ENCODE results near the gene SNX18. TPM values are rescaled to one million over a fixed set of nuclear protein-coding genes. Genes with fewer than 3 reads are reported as not detected.

SNX18 gene
- 17.9 and 20.0 TPM in 2 replicates for total RNA-seq (ENCODE audit: low replicate concordance)

DNA sequence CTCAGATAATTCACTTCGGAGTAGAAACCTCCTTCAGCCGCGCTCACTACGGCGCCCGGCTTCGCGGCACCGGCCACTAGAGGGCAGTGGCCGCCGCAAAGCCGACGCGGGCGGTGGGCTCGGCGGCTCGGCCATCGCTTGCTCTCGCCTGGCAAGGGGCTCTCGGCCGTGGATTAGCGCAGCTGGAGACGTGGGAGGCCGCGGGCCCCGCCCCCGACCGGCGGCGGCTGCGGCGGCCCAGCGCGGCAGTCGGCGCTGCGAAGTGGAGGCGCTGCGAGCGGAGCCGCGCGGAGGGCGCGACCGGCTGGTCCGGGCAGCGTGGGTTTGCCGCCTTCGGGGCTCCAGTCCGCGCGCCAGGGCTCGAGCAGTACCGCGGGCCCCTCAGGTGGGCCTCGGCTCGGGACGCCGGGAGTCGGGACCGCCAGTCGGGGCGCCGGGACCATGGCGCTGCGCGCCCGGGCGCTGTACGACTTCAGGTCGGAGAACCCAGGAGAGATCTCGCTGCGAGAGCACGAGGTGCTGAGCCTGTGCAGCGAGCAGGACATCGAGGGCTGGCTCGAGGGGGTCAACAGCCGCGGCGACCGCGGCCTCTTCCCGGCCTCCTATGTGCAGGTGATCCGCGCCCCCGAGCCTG, at the start of gene SNX18:
Gene SNX18, plus strand, starts transcription at position 248 of the 634 bp plus-strand sequence. Its CDS starts 194 bp downstream, at position 442.
- H2AFZ ChIP-seq (replicated peaks): peak within 1 kb of the TSS; percentile 98
- peaks cover 11% of the 10 kb centered on the region for H3F3A ChIP-seq (ENCODE audit: low read depth)
- peak within 1 kb of the TSS; percentile 87 for H3K4me3 Mint-ChIP-seq
- peak within 1 kb of the TSS; percentile 65 for H3K27ac Mint-ChIP-seq
- peak; percentile 98 for DNase-seq (ENCODE audit: low spot score)
- no peak within 1 kb of the TSS for H3K27ac ChIP-seq
- peak within 1 kb of the TSS; percentile 88 for H3K4me3 ChIP-seq
- H3K36me3 ChIP-seq: no peaks in the 10 kb centered on the region
- H4K20me1 ChIP-seq (ENCODE audit: low read depth): peaks cover 28% of the 10 kb centered on the region
- peaks cover 16% of the 10 kb centered on the region for H3K36me3 Mint-ChIP-seq
- peaks cover 47% of the 10 kb centered on the region for H3K79me2 ChIP-seq (ENCODE audit: low read depth)
- H3K9ac ChIP-seq: no peak within 1 kb of the TSS
- H3K9me3 ChIP-seq (ENCODE audit: low read depth): no peaks in the 10 kb centered on the region
- H3K4me1 Mint-ChIP-seq: peaks cover 52% of the 10 kb centered on the region
- TF ChIP-seq EZH2 (IDR thresholded peaks at IDR 0.05) (no peak), CTCF (IDR thresholded peaks at IDR 0.05) (peak; percentile 98)
- H3K9me3 Mint-ChIP-seq: peaks cover 3% of the 10 kb centered on the region
- H3K27me3 ChIP-seq: peaks cover 9% of the 10 kb centered on the region
- H3K27me3 Mint-ChIP-seq (ENCODE audit: insufficient read depth, low read depth): peaks cover 6% of the 10 kb centered on the region
- H3K4me1 ChIP-seq: peaks cover 29% of the 10 kb centered on the region
- H3K4me2 ChIP-seq: peak within 1 kb of the TSS; percentile 87

- Histone ChIP-seq H3K9me3 (ENCODE audit: low read depth) (no peaks in the 10 kb centered on the region), H4K20me1 (ENCODE audit: low read depth) (no peaks in the 10 kb centered on the region), H3K4me1 (no peaks in the 10 kb centered on the region), H3K27ac (no peak overlapping the region), H3K4me2 (no peak overlapping the region), H3K27me3 (no peaks in the 10 kb centered on the region), H3K79me2 (ENCODE audit: low read depth) (no peaks in the 10 kb centered on the region), H3K4me3 (no peak overlapping the region), H3K36me3 (no peaks in the 10 kb centered on the region), H2AFZ (replicated peaks) (no peak overlapping the region), H3F3A (ENCODE audit: low read depth) (no peaks in the 10 kb centered on the region), H3K9ac (no peak overlapping the region)
- DNase-seq (ENCODE audit: low spot score): no peak
- Mint-ChIP-seq H3K4me3 (no peak overlapping the region), H3K9me3 (peaks cover 7% of the 10 kb centered on the region), H3K36me3 (no peaks in the 10 kb centered on the region), H3K27me3 (ENCODE audit: insufficient read depth, low read depth) (peaks cover 2% of the 10 kb centered on the region), H3K4me1 (no peaks in the 10 kb centered on the region), H3K27ac (no peak overlapping the region)
- TF ChIP-seq EZH2 (IDR thresholded peaks at IDR 0.05): no peak
- TF ChIP-seq CTCF (IDR thresholded peaks at IDR 0.05): no peak
- TF ChIP-seq EZH2phosphoT487 (IDR thresholded peaks at IDR 0.05): no peak
Measured at GRCh38 chr5:54469622-54470021, 47.9 kb upstream of the SNX18 start.

DNA sequence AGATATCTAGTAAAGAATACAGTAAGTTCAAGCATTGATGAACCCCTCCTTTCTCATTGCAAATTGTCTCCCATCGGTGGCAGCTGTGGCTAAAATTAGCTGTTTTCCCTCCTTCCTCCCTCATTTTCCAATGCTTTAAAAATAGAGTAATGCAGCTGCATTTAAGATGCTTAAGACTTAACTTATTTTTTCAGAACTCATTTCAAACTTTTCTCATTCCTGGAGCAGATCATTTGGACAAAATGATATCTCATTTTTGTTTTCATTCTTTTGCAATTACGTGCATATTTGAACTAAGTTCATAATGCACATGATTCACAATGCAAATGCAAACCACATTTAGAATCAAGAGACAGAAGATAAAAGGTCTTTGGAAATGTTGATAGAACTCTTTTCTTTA, 47.4 kb upstream of the SNX18 start:
- Mint-ChIP-seq H3K27ac (no peak overlapping the region), H3K27me3 (ENCODE audit: insufficient read depth, low read depth) (peaks cover 2% of the 10 kb centered on the region), H3K9me3 (peaks cover 7% of the 10 kb centered on the region), H3K36me3 (no peaks in the 10 kb centered on the region), H3K4me3 (no peak overlapping the region), H3K4me1 (no peaks in the 10 kb centered on the region)
- no peaks in the 10 kb centered on the region for H3K9me3 ChIP-seq (ENCODE audit: low read depth)
- no peak overlapping the region for H3K9ac ChIP-seq
- H3K4me1 ChIP-seq: no peaks in the 10 kb centered on the region
- no peaks in the 10 kb centered on the region for H3K36me3 ChIP-seq
- TF ChIP-seq CTCF (IDR thresholded peaks at IDR 0.05): no peak
- TF ChIP-seq EZH2 (IDR thresholded peaks at IDR 0.05): no peak
- no peak for TF ChIP-seq EZH2phosphoT487 (IDR thresholded peaks at IDR 0.05)
- no peaks in the 10 kb centered on the region for H3K79me2 ChIP-seq (ENCODE audit: low read depth)
- H3F3A ChIP-seq (ENCODE audit: low read depth): no peaks in the 10 kb centered on the region
- H3K27me3 ChIP-seq: no peaks in the 10 kb centered on the region
- H3K4me2 ChIP-seq: no peak overlapping the region
- H3K4me3 ChIP-seq: no peak overlapping the region
- no peak overlapping the region for H2AFZ ChIP-seq (replicated peaks)
- no peak overlapping the region for H3K27ac ChIP-seq
- H4K20me1 ChIP-seq (ENCODE audit: low read depth): no peaks in the 10 kb centered on the region
- DNase-seq (ENCODE audit: low spot score): no peak
